NCI-H748 (cell line): ENCODE measurements around the gene PLCL1.

Experiments used
- DNase-seq: peaks from one replicate; lab custom pipeline; 2025; ENCODE audit not compliant: unreplicated experiment; lab: John Stamatoyannopoulos, UW

PLCL1 gene

DNA sequence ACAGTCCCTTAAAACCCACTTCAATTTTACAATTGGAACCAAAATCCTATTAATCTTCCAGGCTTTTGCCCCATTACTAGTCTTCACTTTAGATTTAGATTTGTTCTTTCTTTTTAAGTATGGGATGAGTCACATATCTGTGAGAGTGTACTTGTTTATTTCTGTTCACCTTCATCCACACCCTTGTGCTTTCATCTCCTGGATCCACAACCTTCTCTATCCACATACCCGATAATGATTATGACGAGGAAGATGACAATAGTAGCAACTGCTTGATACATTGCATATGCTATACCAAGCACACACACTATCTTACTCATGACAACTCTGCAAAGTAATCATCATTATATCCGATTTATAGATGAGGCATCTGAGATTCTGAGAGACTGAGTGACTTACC is 297.3 kb downstream of the PLCL1 start:
- no peak for DNase-seq

DNA sequence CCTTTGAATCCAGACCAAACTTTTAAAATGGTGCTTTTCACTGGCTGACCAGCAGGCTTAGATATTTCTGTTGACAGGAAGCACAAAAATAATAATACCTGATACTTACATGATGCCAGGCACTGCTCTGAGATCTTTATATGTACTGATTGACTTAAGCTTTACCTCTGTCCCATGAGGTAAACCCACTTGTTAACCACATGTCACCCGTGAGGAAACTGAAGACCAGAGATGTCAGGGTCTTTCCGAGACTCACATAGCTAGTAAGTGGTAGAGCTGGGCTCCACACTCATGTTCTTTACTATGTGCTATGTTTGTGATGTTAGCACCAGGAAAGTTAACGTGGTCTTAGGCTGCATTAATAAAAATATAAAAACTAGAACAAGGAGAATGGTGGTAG is 297.7 kb downstream of the PLCL1 start:
- no peak for DNase-seq

DNA sequence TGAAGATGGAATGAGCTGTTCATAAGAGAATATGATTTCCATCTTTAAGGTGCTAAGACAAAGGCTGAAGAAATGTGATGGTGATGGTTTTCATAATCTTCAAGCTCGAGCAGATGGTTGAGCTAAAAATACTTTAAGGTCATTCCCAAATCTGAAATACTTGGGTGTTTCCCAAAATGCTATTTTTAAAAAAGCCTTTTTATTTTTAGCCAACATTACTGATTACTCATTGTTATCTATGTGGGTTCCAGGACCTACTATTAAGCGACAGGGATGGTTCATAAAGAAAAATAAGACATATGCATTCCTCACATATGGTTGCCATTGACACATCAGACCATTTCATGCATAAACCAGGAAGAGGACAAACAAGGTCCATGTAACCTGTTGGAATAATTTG is 298.5 kb downstream of the PLCL1 start:
- no peak for DNase-seq

DNA sequence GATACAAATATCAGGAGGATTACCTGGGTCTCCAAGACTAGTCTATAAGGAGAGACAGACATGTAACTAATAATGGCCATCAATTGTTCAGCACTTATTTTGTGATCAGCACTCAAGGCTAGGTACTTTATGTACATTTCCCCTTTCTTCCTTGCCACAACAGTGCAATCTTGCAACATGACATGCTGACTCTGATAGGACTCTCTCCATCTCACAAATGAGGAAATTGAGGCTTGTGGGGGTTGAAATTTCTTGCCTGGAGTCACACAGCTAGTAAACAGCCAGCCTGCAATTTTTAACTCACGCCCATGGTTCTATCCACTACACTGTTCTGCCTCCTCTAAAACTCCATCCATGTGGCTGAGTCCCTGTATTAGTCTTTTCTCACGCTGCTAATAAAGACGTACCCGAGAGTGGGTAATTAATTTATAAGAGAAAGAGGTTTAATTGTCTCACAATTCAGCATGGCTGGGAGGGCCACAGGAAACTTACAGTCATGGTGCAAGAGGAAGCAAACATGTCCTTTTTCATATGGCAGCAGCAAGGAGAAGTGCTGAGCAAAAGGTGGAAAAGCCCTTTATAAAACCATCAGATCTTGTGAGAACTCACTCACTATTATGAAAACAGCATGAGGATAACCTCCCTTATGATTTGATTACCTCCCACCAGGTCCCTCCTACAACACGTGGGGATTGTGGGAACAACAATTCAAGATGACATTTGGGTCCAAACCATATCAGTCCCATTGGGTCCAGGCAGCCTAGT is 302.4 kb downstream of the PLCL1 start:
- no peak for DNase-seq

DNA sequence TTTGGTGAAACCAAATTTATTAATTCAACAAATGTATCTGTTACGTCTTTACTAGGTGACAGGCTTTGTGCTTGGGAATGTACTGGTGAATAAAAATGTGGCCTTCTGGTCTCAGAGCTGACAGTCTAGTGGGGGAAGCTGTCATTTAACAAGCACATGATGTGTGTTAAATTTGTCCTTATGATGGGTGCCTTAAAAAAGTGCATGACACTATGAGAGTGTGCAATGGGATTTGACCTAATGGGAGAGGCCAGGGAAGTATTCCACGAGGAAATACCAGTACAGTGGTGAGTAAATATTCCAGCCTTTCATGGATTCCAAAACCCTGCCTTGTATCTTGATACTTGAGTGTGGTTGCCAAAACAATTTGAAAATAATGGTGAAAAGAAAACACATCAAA is 308.9 kb downstream of the PLCL1 start:
- no peak for DNase-seq

DNA sequence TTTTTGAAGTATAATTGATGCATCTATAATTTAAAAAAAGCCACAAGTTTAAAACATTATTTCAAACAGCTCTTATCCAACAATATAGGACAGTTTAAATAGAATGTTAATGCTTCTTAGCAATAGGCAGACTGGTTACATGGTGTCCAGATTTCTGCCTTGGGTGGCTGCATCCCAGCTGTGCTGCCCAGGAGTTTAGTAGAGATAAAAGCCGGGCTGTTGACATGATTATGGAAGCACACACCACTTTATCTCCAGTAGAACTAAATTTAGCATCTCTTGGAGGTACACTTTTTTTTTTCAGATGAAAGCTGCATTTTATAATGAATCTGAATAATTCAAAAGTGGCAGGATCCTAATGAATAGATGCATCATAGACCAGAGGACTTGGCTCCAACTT is 309.7 kb downstream of the PLCL1 start:
- DNase-seq: no peak

DNA sequence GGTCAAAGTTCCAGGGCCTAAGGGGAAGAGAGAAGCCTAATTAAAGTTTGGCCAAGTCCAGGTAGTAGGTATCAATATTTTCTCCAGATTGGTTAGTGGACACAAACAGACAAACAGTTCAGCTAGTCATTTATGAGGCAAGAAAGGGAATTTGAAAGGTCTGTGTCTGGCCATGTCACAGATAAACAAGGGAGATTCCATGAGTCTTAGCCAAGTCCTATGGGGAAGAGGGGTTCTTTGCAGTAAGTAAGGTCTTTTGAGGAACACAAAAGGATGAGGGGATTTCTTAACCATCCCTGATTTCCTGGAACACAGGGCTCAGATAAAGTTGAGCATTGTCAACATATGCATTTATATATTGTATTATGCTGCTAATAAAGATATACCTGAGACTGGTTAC is 310.8 kb downstream of the PLCL1 start:
- DNase-seq: no peak

DNA sequence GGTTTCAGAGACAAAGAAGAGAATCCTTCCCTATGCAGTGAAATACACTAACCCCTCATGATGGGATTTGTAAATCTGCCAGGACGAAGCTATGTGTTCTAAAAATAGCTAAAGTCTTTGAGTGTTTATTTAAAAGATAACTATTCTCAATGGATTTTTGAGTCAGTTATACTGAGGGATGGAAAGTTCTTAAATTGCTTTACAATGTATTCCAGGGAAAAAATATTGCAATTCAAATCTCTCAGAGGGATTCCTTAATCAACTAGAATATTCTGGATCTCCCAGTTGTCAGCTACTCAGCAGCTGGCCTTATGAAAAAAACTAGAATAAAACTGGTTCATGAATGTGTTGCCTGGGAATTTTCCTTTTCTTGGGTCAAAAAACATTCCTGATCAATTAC is 312.4 kb downstream of the PLCL1 start:
- no peak for DNase-seq

DNA sequence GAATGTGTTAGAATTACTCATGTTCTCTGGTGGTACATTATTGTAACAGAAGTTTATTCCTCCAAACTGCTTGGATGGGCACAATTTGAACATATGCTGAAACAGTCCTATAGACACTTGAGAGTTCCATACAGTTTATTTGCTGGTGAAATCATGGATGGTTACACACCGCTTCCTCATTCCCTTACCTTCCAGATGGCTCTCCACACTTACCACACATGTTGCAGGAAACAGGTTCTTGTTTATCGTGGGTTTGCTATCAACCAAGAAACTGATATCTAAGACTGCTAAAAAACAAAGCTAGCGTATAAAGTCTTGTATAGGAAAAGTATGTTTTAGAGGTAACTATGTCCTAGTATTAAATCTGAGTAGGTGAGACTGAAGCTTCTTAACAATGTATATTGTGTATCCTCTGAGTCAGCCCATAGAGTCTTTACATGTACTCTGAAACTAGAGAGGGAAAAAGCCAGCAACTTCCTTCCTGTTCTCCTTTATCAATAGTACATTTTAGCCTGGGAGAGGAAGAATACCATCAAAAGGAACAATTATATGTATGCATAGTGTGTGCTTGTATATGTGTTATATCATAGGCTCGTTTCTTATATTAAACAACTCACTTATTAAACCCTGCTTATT is 313.1 kb downstream of the PLCL1 start:
- no peak for DNase-seq

DNA sequence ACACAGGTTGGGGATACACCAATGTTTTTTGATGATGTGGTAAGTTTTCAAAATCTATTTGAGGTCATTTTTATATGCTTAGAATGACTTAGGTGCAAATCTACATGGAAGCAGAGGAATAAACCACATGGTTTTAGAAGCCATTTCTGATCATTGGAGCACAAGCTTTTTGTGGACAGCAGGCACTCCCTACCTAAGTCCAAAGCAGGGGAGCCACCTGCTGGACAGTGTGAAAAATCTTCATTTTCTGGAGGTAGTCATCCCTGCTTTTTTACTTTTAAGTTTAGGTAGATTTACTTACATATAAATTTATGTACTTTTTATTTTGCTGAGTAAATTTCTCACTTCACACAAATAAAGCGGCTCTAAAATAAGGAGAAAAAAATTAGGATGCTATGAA is 323.2 kb downstream of the PLCL1 start:
- peak; percentile 70 for DNase-seq

DNA sequence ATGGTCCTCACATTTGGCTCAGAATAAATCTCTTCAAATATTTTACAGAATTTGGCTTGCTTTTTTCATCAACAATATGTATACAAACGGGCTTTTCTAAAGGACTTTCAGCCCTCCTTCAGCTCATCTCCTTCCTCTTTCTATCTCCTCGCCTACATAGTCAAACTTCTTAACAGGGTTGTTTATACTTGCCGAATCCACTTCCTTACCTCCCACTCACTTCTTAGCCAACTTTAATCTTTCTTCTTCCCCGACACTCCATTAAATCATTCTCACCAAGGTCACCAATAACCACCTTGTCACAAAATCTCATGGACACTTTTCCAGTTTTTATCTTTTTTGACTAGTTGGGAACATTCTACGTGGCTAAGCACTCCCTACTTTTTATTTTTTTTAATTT is 325.2 kb downstream of the PLCL1 start:
- no peak for DNase-seq

DNA sequence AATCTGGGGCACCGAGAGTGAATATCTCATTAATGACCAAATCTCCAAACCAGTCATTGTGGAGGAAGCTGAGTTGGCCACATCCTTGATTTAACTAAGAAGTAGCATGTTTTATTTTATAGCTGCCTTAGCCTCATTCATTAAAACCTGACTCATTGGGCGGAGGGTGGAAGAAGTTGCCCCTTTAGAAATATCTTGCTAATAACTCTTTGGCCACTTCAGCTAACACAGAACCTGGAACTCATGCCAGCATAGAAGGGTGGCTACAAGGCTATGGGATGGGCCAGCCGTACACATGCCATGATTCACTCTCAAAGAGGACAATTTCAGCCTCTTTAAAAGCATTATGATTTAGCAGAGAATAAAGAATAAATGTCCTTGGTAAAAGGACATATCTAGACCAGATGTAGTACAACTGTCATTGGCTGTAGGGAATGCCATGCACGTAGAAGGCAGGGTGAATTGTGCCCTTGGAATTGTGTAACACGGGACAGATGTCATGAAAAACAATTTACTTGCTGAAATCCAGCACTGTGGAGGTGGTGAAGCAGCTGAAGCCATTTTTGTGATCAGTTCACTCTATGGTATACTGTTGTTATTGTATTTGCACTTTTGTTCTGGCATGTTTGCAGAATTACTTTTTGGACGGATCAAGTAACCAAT is 330.0 kb downstream of the PLCL1 start:
- no peak for DNase-seq

DNA sequence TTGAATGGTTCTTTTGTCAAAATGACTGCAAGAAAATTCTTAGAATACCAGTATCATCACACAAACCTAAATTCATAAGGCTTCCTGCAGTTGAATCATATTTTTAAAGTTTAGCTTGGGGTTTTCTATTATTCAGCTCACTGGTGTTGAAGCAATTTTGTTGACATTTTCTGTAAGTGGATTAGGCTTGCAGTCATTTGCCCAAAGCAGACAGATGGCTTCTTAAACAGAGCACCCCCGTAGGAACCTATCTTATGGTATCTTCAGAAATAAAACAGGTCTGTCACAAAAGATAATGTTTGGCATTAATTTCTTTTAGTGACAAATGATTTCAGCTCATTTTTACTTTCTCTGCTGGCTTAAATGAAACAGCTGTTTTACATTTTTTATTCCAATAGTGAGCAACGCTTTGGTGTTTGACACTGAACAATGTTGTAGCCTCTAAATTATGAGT is 331.1 kb downstream of the PLCL1 start:
- no peak for DNase-seq

DNA sequence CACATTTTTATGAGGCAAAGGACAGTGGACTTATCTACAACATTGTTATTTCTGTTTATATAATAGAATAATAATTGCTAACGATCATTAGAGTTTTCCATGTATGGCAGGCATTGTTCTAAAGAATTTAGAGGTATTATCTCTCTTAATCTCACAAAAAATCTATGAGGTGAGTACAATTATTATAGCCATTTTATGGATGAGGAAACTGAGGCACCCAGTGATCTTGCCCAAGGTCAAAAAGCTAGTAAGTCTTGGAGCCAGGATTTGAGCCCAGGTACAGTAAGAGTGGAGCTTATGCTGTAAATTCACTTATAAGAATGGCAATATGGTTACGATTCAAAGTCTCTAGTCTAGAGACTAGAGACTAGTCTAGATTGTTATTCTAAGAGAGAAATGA is 331.7 kb downstream of the PLCL1 start:
- no peak for DNase-seq

DNA sequence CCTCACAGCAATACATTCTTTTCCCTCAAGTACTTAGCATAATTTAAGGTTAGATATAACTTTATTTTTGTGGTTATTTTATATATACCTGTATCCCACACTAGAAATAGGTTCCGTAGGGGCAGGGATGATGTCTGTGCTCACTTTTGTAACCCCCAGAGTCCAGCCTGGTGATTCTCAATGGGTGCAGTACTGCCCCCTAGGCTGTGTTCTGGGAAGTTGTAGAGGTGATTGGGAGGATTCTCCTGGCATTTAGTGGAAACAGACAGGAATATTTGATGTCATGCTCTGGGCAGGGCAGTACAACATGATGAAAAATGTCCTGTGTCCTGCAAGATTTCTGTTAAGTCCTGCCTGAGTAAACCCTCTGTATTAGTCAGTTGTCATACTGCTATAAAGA is 333.3 kb downstream of the PLCL1 start:
- DNase-seq: no peak

DNA sequence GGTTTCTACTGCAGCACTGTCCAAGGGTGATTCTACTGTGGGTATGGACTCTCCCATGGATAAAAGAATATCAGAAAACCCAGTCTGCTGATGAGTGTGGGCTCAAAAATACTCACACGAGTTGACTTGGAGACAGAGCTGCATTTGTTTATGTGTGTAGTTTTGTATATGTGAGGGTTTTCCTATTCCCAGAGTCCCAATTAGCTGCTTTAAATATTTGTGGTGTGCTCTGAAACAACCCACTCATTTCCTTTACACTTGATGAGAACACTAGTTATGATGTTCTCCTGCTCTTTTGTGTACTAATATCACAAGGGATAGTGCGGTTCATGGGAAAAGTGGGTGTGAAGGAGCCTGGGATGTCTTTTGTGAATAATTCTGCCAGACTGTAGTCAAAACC is 337.3 kb downstream of the PLCL1 start:
- DNase-seq: no peak

DNA sequence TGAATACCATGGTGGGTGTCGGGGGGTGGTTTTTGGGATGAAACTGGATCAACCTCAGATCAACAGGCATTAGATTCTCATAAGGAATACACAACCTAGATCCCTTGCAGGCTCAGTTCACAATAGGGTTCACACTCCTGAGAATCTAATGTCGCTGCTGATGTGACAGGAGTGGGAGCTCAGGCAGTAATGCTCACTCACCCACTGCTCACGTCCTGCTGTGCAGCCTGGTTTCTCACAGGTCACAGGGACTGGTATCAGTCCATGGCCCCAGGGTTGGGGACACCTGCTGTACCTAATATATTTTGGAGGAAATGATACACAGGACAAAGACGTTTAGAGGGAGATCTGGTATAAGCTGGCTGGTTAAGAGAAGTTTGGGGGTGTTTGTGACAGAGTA is 338.8 kb downstream of the PLCL1 start:
- no peak for DNase-seq

DNA sequence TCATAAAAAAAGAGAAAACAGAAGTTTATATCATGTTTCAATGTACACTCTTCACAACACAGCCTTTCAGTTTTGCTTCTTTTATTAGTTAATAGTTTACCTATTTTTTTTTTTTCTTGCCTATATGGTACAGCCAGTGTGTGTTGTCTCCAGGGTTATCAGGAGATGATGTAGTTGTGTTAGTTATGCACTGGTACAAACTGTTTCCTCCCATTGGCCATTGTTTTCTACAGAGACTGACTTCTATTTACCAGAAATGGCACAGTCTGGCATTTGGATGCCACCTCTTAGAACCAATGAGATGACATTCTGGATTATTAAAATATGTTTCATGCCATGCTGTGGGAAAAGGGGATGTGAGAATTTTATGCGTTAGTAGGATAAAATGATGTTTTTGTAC is 339.4 kb downstream of the PLCL1 start:
- DNase-seq: no peak

DNA sequence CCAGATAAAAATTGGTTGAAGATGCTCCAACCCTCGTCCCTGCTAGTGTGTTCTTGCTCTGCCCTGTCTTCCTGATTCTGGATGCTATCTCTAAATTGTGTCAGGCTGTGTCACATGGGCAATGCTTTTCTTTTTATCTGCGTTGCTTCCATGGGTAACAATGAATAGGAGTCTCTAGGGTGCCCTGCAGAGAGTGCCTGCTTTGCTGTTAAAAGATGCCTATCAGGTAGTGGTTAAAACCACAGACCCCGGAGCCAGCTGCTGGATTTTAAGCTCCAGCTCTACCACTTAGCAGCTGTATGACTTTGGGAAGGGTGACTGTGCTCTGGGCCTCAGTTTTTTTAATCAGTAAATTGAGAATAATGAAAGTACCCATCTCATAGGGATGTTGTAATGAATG is 340.3 kb downstream of the PLCL1 start:
- DNase-seq: no peak

DNA sequence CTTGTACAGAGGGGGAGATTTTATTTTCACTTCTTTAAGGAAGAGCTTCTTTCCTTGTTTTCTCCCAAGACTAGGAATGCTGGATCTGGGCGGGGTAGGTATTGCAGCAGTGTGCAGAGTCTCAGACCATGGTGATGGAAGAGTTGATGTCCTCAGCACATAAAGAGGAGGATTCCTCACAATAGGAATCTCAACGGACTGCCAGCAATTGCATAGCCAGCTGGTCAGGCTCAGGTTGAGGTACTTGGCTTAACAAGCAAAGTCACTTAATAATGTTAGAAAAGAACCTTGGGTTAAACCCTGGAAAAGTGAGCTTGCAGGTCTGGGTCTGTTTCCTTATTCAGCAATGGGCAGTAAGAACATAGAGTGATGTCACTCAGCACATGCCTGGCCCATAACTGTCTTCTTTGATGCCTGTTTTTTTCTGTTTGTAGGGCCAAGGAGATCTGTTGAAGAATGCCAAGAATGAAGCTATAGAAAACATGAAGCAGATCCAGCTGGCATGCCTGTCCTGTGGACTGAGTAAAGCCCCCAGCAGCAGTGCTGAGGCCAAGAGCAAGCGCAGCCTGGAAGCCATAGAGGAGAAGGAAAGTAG is 342.1 kb downstream of the PLCL1 start:
- DNase-seq: no peak

DNA sequence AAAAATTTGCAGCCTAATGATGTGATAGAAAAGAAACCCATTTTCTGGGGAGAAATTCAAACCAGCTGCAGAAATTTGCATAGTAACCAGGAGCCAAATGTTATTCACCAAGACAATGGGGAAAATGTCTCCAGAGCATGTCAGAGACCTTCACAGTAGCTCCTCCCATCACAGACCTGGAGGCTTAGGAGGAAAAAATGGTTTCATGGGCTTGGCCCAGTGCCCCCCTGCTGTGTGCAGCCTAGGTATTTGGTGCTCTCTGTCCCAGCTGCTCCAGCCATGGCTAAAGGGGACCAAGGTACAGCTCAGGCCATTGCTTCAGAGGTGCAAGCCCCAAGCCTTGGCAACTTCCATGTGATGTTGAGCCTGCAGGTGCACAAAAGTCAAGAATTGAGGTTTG is 352.9 kb downstream of the PLCL1 start:
- no peak for DNase-seq

DNA sequence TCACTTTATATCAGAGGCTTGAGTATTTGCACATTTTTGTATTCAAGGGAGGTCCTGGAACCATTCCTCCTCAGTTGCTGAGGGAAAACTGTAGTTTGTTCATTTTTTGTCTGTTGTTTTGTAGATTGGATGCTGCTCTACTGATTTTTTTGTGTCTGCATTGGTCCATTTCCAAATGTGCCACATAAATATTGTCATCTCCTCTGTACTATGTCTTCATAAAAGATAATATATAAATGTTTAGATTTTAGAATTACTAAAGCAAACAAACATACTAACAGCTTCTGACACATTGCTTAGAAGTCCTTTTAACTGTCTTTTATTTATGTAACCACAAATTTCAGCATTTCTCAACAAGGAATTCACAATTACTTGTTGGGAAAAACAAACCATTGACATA is 356.8 kb downstream of the PLCL1 start:
- no peak for DNase-seq
